Fibroblast of skin of right biceps (primary cell): ENCODE data around the gene RTN4.

ENCODE experiments used
- DNase-seq: peaks from one replicate; pipeline ENCODE4 v3.0.0-alpha.2; 2013

RTN4 gene

GRCh38 chr2:54966837-54967236 is 83.4 kb downstream of the RTN4 start:
- DNase-seq: no peak

GRCh38 chr2:54966165-54966832 is 84.0 kb downstream of the RTN4 start:
- DNase-seq: no peak

- no peak for DNase-seq
These were observed 84.8 kb downstream of the RTN4 start for GRCh38 chr2:54965425-54965824.

GRCh38 chr2:54964816-54965215 is 85.4 kb downstream of the RTN4 start:
- no peak for DNase-seq

DNA sequence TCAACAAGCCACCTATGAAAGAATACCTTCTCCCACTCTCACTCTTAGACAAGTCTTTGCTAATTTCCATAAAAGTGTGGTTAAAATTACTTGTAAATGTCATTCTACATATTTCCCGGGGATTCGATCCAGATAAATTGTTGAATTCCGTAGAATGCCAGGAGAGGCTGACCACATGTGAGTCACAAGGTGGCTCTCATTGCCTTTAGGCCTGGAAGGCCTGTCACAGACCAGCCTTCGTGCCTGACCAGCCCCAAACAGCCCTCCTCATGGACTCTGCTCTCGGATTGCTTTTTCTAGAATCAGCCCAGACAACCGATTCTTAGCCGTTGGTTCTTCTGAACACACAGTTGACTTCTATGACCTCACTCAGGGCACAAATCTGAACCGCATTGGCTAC is 86.0 kb downstream of the RTN4 start:
- peak; percentile 40 for DNase-seq

- no peak for DNase-seq
These were observed 86.8 kb downstream of the RTN4 start for GRCh38 chr2:54963476-54963875.

DNA sequence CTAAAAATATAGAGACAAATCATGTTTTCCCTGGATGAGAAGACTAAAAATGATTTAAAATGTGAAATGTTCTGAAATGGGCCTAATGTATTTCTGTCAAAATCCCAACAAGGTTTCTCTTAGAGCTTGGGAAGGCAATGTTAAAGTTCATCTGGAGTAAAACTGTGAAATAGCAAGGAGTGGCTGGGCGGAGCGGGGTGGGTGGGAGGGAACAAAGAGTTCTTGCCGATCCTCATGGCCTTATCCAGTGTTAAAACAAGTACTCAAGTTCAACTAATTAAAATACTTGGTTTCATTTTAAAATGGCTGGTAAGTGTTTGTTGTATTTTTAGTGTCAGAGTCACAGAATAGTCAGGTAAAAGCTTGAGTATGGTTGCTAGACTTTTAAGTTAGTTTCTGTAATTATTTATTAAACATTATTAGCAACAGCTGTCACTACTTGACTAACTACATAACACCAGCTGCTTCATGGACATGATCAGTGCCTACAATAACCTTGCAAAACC is 87.3 kb downstream of the RTN4 start:
- no peak for DNase-seq

DNA sequence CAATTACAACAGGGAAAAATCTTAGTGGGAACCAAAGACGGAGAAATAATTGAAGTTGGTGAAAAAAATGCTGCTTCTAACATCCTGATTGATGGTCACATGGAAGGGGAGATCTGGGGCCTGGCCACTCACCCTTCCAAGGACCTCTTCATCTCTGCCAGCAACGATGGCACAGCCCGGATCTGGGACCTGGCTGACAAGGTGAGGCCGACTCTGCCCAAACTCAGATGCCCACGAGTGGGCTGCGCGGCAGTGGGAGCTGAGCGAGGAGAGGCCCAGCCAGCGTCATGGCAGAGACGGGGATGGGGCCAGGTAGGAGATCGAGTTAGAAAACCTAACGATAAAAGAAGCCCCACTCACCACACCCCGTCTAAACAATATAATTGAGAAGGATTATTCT is 87.7 kb downstream of the RTN4 start:
- DNase-seq: no peak

DNA sequence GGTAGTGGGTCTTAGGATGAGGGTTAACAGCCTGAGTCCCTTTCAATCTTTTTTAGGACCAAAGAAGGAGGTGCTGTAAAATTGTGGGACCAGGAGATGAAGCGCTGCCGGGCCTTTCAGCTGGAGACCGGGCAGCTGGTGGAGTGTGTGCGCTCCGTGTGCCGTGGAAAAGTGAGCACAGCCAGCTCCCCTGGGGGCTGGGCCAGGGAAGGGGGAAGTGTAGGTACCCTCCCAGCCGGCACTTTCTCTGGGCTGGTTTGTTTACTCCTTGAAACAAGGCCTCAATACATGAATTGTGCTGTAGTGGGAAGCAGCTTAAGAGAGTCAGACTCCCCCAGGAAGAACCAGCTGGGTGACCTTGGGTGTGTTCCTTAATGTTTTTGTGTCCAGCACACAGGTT is 90.1 kb downstream of the RTN4 start:
- DNase-seq: no peak

GRCh38 chr2:54958717-54959371 is 91.4 kb downstream of the RTN4 start:
- DNase-seq: no peak

GRCh38 chr2:54957321-54957999 is 92.8 kb downstream of the RTN4 start:
- DNase-seq: no peak

DNA sequence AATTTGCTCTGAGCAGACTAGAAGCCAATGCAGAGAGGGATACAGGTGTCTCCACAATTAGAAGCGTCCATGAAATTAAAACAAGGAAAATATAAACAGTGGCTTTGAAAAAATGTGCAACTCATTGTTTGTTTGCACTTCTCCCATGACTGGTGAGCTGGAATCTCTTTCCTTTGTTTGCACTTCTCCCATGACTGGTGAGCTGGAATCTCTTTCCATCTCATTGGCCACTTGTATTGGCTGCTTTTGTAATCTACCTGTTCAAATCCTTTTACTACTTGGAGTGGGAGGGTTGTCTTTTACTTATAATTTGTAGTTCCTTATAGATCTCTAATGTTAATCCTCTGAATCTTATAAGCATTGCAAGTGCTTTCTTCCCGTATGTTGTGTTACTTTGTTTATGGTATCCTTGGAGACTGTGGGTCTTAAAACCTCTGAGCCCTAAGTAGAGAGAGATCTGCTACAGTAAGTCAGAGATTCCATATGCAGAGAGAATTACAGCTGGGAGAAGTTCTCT is 94.1 kb downstream of the RTN4 start:
- DNase-seq: no peak

- DNase-seq: no peak
These were observed 94.7 kb downstream of the RTN4 start for GRCh38 chr2:54955358-54956110.

GRCh38 chr2:54954705-54955357 is 95.4 kb downstream of the RTN4 start:
- no peak for DNase-seq

DNA sequence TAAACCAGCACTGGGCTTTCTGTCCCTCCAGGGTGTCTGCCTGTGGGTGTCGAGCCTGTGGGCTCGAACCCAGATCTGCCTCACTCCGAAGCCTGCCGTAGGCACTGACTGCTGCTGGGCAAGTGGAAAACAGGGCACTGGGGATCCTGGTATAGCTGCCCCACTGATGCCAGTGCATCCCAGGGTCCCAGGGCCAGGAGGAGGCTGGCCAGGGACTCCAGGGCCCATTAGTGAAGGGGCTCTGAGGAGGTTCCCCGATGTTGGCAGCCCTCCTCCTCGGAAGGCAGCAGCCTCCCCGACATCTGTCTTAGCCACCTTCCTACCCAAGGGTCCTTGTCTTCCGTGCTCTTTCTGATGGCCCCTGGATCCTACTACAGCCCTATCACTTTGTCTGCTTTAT is 96.1 kb downstream of the RTN4 start:
- no peak for DNase-seq

- DNase-seq: peak; percentile 53
These were observed 97.2 kb downstream of the RTN4 start for GRCh38 chr2:54952978-54953456.

DNA sequence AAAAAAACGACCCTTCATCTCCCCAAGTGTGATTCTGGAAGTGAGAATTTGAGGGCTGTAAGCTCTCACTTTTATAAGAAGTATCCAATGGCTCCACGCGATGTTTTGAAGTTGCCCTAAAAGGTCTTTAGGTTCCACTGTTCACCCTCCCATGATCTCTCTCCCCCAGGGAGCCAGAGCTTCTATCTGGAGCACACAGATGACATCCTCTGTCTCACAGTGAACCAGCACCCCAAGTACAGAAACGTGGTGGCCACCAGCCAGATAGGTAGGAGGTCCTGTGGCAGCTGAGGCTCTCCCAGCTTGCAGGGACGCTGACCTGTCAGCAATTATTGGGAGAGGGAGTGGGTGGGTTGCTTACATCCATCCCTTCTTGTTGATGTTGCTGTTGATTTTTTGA is 97.8 kb downstream of the RTN4 start:
- DNase-seq: no peak

DNA sequence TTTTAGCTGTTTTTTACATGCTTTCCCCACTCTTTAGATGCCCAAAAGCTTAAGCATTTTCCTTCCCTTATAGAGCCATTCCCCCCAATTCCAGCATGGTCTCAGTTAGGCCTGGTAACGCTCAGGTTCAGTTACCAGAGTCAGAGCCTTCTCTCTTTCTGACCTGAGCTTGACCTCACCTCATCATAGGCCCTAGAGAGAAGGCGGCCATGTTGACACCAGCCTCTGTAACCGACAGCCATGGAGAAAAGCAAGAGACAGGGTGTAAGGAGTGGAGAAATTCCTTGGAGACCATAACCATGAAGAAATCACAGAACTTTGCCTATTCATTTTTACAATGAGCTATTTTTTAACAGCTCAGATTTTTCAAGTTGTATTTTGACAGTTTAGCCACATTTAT is 99.4 kb downstream of the RTN4 start:
- DNase-seq: no peak

DNA sequence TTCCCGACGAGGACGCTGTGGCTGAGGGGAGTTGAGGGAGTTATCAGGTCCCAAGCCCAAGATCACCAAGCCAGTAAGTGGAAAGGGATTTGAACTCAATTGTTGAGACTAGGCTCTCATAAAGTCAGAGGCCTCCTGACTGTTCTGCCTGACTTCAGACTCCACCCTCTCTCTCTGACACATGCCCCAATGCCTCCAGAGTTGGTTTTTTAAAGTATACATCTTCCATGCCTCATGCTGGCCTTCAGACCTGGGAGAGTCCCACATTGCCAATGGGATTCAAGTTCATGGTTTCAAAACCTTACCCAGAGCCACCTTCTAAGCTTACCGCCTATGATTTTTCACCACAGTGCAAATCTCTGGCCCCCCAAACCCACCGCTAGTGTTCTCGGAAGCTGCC is 100.8 kb downstream of the RTN4 start:
- DNase-seq: no peak

GRCh38 chr2:54948120-54948519 is 102.1 kb downstream of the RTN4 start:
- DNase-seq: no peak

DNA sequence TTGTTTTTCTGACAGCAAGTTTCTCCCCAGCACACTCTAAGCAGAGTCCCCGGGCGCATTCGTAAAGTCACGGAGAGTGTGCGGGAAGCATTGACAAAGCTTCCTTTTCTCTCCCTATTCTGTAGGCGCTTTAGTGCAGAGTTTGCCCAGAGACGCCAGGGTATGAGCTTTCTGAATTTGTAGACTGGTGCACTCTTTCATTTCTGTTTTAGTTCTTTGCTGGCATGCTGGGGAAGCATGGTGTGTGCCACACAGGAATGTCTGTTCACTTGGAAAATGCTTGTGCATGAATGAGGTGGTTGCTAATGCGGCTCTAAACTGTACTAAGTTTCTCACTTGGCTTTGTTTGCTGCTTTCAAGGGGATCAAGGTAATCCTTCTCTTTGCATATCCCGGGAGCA is 102.6 kb downstream of the RTN4 start:
- no peak for DNase-seq

DNA sequence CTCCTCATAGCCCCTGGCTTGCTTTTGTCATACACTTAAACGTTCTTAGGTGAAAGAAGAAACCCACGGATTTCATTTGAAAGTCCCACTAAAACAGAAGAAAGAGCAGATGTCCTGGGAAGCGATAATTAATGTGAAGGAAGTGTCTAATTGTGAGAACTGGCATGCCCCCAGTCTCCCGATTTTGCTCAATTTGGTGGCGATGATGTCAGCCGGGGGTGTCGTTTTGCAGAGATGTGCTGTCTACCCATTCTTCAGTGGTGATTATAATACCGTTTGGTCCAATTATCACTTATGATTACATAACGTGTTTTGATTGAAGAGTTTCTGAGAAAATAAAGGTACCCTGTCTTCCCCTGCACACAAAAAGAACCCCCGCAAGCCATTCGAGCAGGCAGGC is 103.1 kb downstream of the RTN4 start:
- DNase-seq: no peak
